C4-2B (cell line): ENCODE results near the gene AHNAK.

Source experiments
- ZFX ChIP-seq: fragments of 450-650 bp; IDR thresholded peaks from 2 replicates; pipeline ENCODE4 v1.6.1; 2017
- TF ChIP-seq, protein P1 (sequence below): fragments of 450-650 bp; conservative IDR thresholded peaks from 2 replicates; pipeline ENCODE4 v1.5.1; 2017; ENCODE audit warnings: mild to moderate bottlenecking

- TF ChIP-seq, protein P1, sequence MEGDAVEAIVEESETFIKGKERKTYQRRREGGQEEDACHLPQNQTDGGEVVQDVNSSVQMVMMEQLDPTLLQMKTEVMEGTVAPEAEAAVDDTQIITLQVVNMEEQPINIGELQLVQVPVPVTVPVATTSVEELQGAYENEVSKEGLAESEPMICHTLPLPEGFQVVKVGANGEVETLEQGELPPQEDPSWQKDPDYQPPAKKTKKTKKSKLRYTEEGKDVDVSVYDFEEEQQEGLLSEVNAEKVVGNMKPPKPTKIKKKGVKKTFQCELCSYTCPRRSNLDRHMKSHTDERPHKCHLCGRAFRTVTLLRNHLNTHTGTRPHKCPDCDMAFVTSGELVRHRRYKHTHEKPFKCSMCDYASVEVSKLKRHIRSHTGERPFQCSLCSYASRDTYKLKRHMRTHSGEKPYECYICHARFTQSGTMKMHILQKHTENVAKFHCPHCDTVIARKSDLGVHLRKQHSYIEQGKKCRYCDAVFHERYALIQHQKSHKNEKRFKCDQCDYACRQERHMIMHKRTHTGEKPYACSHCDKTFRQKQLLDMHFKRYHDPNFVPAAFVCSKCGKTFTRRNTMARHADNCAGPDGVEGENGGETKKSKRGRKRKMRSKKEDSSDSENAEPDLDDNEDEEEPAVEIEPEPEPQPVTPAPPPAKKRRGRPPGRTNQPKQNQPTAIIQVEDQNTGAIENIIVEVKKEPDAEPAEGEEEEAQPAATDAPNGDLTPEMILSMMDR, result no peak
- TF ChIP-seq ZFX, result no peak
Measured at GRCh38 chr11:62419314-62419929, 127.2 kb downstream of the AHNAK start.
